ENCODE measurements around the gene FBXO40. TPM values are rescaled to one million over a fixed set of nuclear protein-coding genes. Genes with fewer than 3 reads are reported as not detected.
A peak's percentile ranks its signal among the peaks of the same experiment; 100 is the strongest.
"Not testable (repeated sequence)": the region's sequence is repeated elsewhere in the genome, so short reads cannot be mapped to it uniquely, and the experiment has no call there.

Gene FBXO40
- total RNA-seq, 2 donors from 2014 or later = not detected

GRCh38 chr3:121574449-121574848, 18.7 kb upstream of the FBXO40 start:
- Histone ChIP-seq H3K9me3 (no peaks in the 10 kb centered on the region), H3K4me3 (no peak overlapping the region), H3K27me3 (no peaks in the 10 kb centered on the region), H3K4me1 (no peaks in the 10 kb centered on the region), H3K27ac (no peak overlapping the region), H3K9ac (ENCODE audit: low read depth in 2 of 2, low read length in 2 of 2) (no peak overlapping the region), H3K36me3 (no peaks in the 10 kb centered on the region)
- DNase-seq = peak; percentile 44
- TF ChIP-seq CTCF (IDR thresholded peaks at IDR 0.05) = no peak
- intact Hi-C loops (cut with DNase I) = no loop called here

DNA sequence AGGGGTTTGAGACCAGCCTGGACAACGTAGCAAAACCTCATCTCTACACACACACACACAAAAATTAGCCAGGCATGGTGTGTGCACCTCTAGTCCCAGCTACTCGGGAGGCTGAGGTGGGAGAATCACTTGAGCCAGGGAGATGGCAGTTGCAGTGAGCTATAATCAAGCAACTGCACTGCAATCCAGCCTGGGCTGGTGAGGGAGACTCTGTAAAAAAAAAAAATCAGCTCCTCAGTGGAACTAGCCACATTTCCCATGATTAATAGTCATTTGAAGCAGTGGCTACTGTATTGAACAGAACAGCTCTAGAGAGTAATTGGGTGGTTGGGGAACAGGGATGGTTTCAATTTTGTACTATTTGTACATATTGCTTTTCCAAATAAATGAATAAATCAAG, 11.5 kb upstream of the FBXO40 start:
- no peak overlapping the region for H3K27ac ChIP-seq
- no peaks in the 10 kb centered on the region for H3K27me3 ChIP-seq
- no peaks in the 10 kb centered on the region for H3K36me3 ChIP-seq
- H3K4me3 ChIP-seq = no peak overlapping the region
- H3K9ac ChIP-seq (ENCODE audit: low read depth in 2 of 2, low read length in 2 of 2) = no peak overlapping the region
- H3K4me1 ChIP-seq = no peaks in the 10 kb centered on the region
- no peak for DNase-seq
- TF ChIP-seq CTCF (IDR thresholded peaks at IDR 0.05) = no peak
- intact Hi-C loops (cut with DNase I) = no loop called here
- H3K9me3 ChIP-seq = no peaks in the 10 kb centered on the region

DNA sequence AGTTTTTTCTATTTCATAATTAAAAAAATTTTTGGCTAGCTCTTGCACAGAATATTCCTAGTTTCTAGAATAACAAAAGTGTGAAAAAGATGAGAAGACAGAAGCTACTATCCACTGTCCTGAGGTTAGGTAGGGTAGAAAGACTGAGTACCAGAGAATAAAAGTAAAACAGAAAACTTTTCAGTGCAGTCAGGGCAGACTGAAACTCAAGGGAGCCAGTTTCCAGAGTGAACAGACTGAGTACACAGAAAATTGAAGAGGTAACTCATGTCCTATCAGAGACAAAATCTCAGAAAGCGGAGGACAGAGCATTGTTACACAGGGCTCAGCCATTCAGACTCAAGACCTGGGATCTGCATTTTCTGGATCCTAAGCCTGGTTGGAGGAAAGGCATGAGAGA, 8.8 kb upstream of the FBXO40 start:
- no peak for DNase-seq
- no peak for TF ChIP-seq CTCF (IDR thresholded peaks at IDR 0.05)
- intact Hi-C loops (cut with DNase I) = no loop called here
- no peaks in the 10 kb centered on the region for H3K36me3 ChIP-seq
- no peak overlapping the region for H3K9ac ChIP-seq (ENCODE audit: low read depth in 2 of 2, low read length in 2 of 2)
- no peak overlapping the region for H3K4me3 ChIP-seq
- no peaks in the 10 kb centered on the region for H3K27me3 ChIP-seq
- H3K9me3 ChIP-seq = no peaks in the 10 kb centered on the region
- no peak overlapping the region for H3K27ac ChIP-seq
- no peaks in the 10 kb centered on the region for H3K4me1 ChIP-seq

GRCh38 chr3:121593806-121594205, 627 bp downstream of the FBXO40 start:
- H3K4me3 ChIP-seq; intact Hi-C loops (cut with DNase I); DNase-seq; H3K27ac ChIP-seq; H3K27me3 ChIP-seq; H3K9ac ChIP-seq (ENCODE audit: low read depth in 2 of 2, low read length in 2 of 2); H3K4me1 ChIP-seq; H3K9me3 ChIP-seq; H3K36me3 ChIP-seq: not testable (repeated sequence)

DNA sequence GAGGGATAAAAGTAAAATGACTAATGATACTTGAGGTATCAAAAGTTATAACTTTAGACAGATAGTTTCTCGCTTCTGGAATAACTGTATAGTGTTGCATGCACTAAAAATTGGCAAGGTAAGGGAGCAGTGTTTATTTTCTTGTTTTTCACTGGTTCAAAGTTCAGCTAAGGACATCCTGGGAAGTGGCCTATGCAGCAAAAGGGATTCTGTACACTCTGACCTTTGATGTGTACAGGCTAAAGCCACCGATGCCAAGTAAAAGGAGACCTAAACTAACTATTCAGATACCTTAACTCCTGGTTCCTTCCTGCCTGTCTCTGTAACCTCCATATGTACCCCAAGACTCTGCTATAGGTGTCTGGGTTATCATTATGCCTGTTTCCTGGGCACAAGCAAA, 1.7 kb downstream of the FBXO40 start:
- TF ChIP-seq CTCF (IDR thresholded peaks at IDR 0.05) = no peak
- H3K4me3 ChIP-seq = no peak overlapping the region
- H3K4me1 ChIP-seq = no peaks in the 10 kb centered on the region
- intact Hi-C loops (cut with DNase I) = no loop called here
- H3K27me3 ChIP-seq = no peaks in the 10 kb centered on the region
- H3K27ac ChIP-seq = no peak overlapping the region
- DNase-seq = no peak
- H3K9ac ChIP-seq (ENCODE audit: low read depth in 2 of 2, low read length in 2 of 2) = no peak overlapping the region
- H3K9me3 ChIP-seq = no peaks in the 10 kb centered on the region
- no peaks in the 10 kb centered on the region for H3K36me3 ChIP-seq

DNA sequence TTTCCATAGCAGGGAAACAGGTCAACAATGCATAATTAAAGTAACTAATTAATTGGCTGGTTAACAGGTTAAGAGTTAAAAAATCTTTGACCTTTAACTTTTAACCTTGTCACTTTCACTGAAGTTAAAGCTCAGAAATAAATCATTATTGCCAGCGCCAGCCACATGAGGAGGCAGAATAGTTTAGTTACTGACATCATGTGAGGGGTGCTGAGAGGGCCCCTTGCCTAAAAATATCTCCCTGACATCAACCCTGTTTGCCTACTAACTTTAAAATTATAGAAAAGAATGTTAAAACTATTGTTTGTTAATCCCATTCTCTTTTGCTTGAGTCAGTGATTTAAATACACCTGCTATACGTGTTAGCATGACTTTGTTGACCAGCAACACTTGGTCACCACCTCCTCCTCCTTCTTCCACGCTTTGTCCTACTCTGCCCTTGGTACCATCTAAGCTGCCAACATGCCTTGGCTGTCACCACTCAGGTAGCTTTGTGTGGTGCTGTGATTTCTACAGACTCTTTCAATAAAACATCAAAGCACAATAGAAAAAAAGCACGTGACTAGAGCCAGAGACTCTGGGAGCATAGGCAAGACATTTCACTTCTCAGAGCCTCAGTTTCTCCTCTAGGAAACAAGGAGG, 2.7 kb downstream of the FBXO40 start:
- H3K36me3 ChIP-seq = no peaks in the 10 kb centered on the region
- H3K27ac ChIP-seq = no peak overlapping the region
- no peak overlapping the region for H3K4me3 ChIP-seq
- DNase-seq = no peak
- no peaks in the 10 kb centered on the region for H3K27me3 ChIP-seq
- no peaks in the 10 kb centered on the region for H3K9me3 ChIP-seq
- intact Hi-C loops (cut with DNase I) = no loop called here
- TF ChIP-seq CTCF (IDR thresholded peaks at IDR 0.05) = no peak
- H3K9ac ChIP-seq (ENCODE audit: low read depth in 2 of 2, low read length in 2 of 2) = no peak overlapping the region
- no peaks in the 10 kb centered on the region for H3K4me1 ChIP-seq

All from colonic mucosa (tissue), 4 donors.